HG02759 (cell line): ENCODE data around the gene DKKL1.

Experiments used
- ATAC-seq: cut with Tn5 transposase; IDR thresholded peaks from one replicate; pipeline ENCODE4 v1.9.1; 2021; ENCODE audit warnings: mild to moderate bottlenecking, moderate library complexity; ENCODE audit not compliant: unreplicated experiment

The DKKL1 gene

DNA sequence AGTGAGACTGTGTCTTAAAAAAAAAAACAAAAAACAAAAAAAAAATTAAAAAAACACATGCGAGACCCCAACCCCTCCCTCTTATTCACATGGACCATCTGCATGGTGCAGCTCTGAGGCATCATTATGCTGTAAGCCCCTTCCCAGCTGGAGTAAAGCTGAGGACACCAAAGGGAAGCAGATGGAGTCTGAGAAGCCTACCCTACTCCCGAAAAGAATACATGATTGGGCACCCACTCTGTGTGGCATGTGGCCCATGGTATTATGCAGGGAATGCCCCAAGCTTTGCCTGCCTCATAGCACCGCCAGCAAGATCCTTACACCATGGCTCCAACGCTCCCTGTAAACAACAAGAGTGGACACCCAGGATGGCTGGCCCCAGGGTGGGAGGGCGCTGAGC lies 54.8 kb downstream of the DKKL1 start:
- ATAC-seq = no peak

GRCh38 chr19:49419173-49419572 lies 55.5 kb downstream of the DKKL1 start:
- no peak for ATAC-seq

DNA sequence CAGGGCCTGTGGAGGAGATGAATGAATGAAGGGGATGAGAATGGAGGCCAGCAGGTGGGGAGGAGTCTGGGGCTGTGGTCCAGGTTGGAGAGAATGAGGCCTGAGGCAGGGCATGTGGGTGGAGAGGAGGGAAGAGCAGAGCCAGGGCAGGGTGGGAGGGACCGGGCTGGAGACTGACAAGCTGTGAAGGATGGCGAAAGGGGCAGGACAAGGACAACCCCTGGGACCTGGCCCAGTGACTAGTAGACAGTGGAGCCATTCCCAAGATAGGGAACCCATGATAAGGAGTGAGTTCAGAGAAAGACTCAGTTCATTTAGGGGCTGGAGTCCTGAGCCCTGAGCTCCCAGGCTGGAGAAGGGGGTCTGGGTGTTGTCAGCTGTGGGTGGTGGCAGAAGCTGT lies 56.5 kb downstream of the DKKL1 start:
- ATAC-seq = no peak

DNA sequence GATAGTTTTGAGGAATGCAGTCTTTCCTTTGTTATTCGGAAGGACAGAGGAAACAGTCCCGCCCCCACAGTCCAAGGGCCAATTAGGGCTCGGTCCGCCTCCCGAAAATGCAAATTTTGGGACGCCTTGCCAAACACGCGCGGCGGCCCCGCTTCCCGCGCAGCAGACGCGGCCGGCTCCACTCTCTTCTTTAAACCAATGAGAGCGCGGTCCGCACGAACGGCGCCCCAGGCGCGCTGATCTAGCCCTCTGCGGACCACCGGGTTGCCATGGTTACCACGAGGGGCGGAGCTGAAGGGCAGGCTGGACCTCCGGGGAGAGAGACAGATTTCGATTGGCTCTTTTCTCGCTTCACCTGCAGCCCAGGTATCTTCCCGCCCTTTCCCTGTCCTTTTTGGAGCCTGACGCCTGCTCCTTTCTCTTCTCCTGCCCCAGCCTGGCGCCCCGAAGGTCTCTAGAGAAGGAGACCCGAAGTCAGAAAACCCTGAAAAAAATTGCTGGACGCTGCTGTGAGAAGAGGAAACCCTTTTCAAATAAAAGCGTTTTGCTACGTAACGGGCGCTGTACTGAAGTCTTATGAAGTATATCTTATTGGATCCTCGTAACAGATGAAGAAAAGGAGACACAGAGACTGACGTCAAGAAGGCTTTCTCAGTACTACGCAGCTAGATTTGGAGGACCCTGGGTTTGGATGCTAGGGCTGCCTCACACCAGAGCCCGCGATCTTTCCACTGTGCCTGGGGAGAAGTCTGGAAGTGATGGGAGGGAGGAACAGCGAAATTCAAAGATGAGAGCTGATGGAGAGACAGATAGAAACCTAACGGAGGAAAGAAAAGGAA lies 57.6 kb downstream of the DKKL1 start:
- no peak for ATAC-seq

- no peak for ATAC-seq
Observed at GRCh38 chr19:49421878-49422202, 58.2 kb downstream of the DKKL1 start.

- no peak for ATAC-seq
Observed at GRCh38 chr19:49422407-49423070, 58.9 kb downstream of the DKKL1 start.

GRCh38 chr19:49423071-49423984 lies 59.7 kb downstream of the DKKL1 start, which contains the start of gene PTH2:
Gene PTH2, minus strand, starts transcription at chr19:49423441. Its CDS starts 102 bp downstream, at chr19:49423339.
- ATAC-seq = no peak

- no peak for ATAC-seq
Observed at GRCh38 chr19:49423985-49424303, 60.3 kb downstream of the DKKL1 start.
